Spleen (tissue), 7 donors: Measurements from ENCODE around the gene VSIG10L.

Source experiments
- CTCF ChIP-seq, 11 experiments: fragments of 200-600 bp in 7 of 11; fragments of 450-650 bp in 4 of 11; sonication (generic) in 4 of 11; IDR thresholded peaks in 8 of 11; conservative IDR thresholded peaks in 3 of 11; 1 replicate in 7 of 11; 2 replicates in 4 of 11; pipeline versions ENCODE4 v1.4.0 to v1.8.0; 2016 to 2021; ENCODE audit warnings: antibody characterized with exemption in 11 of 11, inconsistent platforms in 4 of 11, mild to moderate bottlenecking in 1 of 11
- POLR2A ChIP-seq, 3 donors: fragments of 450-650 bp; IDR thresholded peaks; one replicate each; pipeline ENCODE4 v1.5.1; 2017; ENCODE audit warnings: antibody characterized with exemption in 3 of 3, mild to moderate bottlenecking in 1 of 3
- donor health status: DM: no; HTN: no; CAD: no; lungs with moderate emphysema.
- donor health status: DM: no; HTN: no; CAD: no.
- donor health status: DM: no; HTN: no; CAD: no.

GRCh38 chr19:51289635-51290034 lies 52.3 kb downstream of the VSIG10L start:
- TF ChIP-seq CTCF (IDR thresholded peaks at IDR 0.05 in 8 of 11, conservative IDR thresholded peaks at IDR 0.05 in 3 of 11) (no peak), POLR2A (IDR thresholded peaks at IDR 0.05) (no peak)
